OCI-LY7 (cell line): ENCODE data around the gene NDP. TPM values are rescaled to one million over a fixed set of nuclear protein-coding genes. Genes with fewer than 3 reads are reported as not detected.

Source experiments
- Bru-seq: library from RNA; stranded (reverse); fragments of 400-500 nt; gene quantifications from one replicate; lab custom pipeline; 2021; lab: Mats Ljungman, UMichigan
- BruChase-seq, 2 experiments: library from RNA; stranded (reverse); fragments of 400-500 nt; gene quantifications; one replicate each; lab custom pipeline; 2021; lab: Mats Ljungman, UMichigan
- BruUV-seq: library from RNA; stranded (reverse); fragments of 400-500 nt; replicated peaks from 2 replicates; lab custom pipeline; 2021; lab: Mats Ljungman, UMichigan
- CTCF ChIA-PET: fragments of 300-600 bp; sonication (Branson Sonifier 250); formaldehyde crosslinking; loops from one replicate; lab custom pipeline; 2022; ENCODE audit warnings: antibody characterized with exemption; ENCODE audit not compliant: unreplicated experiment; lab: Charles Lee
- POLR2A ChIA-PET: fragments of 300-600 bp; sonication (Branson Sonifier 250); formaldehyde crosslinking; loops from one replicate; lab custom pipeline; 2022; ENCODE audit warnings: antibody characterized with exemption; lab: Charles Lee
- DNase-seq: peaks from one replicate; pipeline ENCODE4 v3.0.0-alpha.2; 2015; ENCODE audit warnings: low spot score
- H2AFZ ChIP-seq: fragments of 200-600 bp; sonication (generic), shearing (Covaris generic); 2 replicates; pipeline ENCODE4 v1.6.1; 2014; ENCODE audit warnings: mild to moderate bottlenecking, antibody characterized with exemption, low read length, moderate library complexity
- H3K27ac ChIP-seq: fragments of 200-600 bp; sonication (generic); 2 replicates; pipeline ENCODE4 v1.5.1; 2014; ENCODE audit warnings: mixed run types, low read depth, mild to moderate bottlenecking, moderate library complexity, low read length, inconsistent platforms; ENCODE audit not compliant: poor library complexity, severe bottlenecking
- H3K36me3 ChIP-seq: fragments of 200-600 bp; sonication (generic); 2 replicates; pipeline ENCODE4 v1.6.1; 2014; ENCODE audit warnings: mild to moderate bottlenecking, antibody characterized with exemption, low read length, moderate library complexity, mixed read lengths; ENCODE audit not compliant: insufficient read depth
- H3K4me1 ChIP-seq: fragments of 200-600 bp; sonication (generic); 2 replicates; pipeline ENCODE4 v1.5.1; 2014; ENCODE audit warnings: mild to moderate bottlenecking, low read length; ENCODE audit not compliant: insufficient read depth, poor library complexity, severe bottlenecking
- H3K4me2 ChIP-seq: fragments of 200-600 bp; sonication (generic); 2 replicates; pipeline ENCODE4 v1.6.1; 2014; ENCODE audit warnings: mild to moderate bottlenecking, low read length
- H3K4me3 ChIP-seq: fragments of 200-600 bp; sonication (generic); 2 replicates; pipeline ENCODE4 v1.5.1; 2014; ENCODE audit warnings: mild to moderate bottlenecking, low read depth, low read length; ENCODE audit not compliant: poor library complexity, severe bottlenecking
- H3K79me2 ChIP-seq: fragments of 200-600 bp; sonication (generic); 2 replicates; pipeline ENCODE4 v1.6.1; 2016; ENCODE audit warnings: low read depth, mild to moderate bottlenecking, low read length, moderate library complexity, mixed read lengths; ENCODE audit not compliant: insufficient read depth
- H3K9me2 ChIP-seq: fragments of 200-600 bp; sonication (generic); 2 replicates; pipeline ENCODE4 v1.6.1; 2016; ENCODE audit warnings: mild to moderate bottlenecking, low read length, mixed read lengths; ENCODE audit not compliant: insufficient read depth
- H3K9me3 ChIP-seq: fragments of 200-600 bp; sonication (generic); 2 replicates; pipeline ENCODE4 v1.6.1; 2014; ENCODE audit warnings: mild to moderate bottlenecking, mixed run types, low read length, mixed read lengths
- H4K20me1 ChIP-seq: fragments of 200-600 bp; sonication (generic); 2 replicates; pipeline ENCODE4 v1.6.1; 2014; ENCODE audit warnings: mild to moderate bottlenecking, antibody characterized with exemption, low read length, moderate library complexity, mixed read lengths; ENCODE audit not compliant: insufficient read depth
- EZH2phosphoT487 ChIP-seq: fragments of 200-600 bp; sonication (generic); IDR thresholded peaks from 2 replicates; pipeline ENCODE4 v1.6.1; 2018; ENCODE audit warnings: low read depth, borderline replicate concordance, mild to moderate bottlenecking, mixed run types, antibody characterized with exemption, low read length, moderate library complexity, mixed read lengths
- intact Hi-C: fragments of 100-400 bp; cut with micrococcal nuclease; formaldehyde crosslinking; loops from one replicate; pipeline ENCODE4 v1.10.0; 2022; ENCODE audit not compliant: unreplicated experiment
- long read RNA-seq: library from polyadenylated mRNA; stranded (forward); transcript quantifications from one replicate; pipeline ENCODE4 v2.0.0, GENCODE V29; 2022
- total RNA-seq, 2 experiments: library from RNA; depleted of rRNA in 1 of 2; stranded (reverse); fragments of >200 nt in 1 of 2; shearing (Covaris generic) in 1 of 2; gene quantifications; 2 replicates each; pipeline ENCODE4 v1.2.3, GENCODE V29; 2014 to 2022
- TF ChIP-seq, protein P1 (sequence below): fragments of 200-600 bp; sonication (generic); conservative IDR thresholded peaks from 2 replicates; pipeline ENCODE4 v1.5.1; 2014; ENCODE audit warnings: mild to moderate bottlenecking, antibody characterized with exemption, low read length, moderate library complexity, mixed read lengths

Gene NDP, protein sequence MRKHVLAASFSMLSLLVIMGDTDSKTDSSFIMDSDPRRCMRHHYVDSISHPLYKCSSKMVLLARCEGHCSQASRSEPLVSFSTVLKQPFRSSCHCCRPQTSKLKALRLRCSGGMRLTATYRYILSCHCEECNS
- not detected in 2 replicates for total RNA-seq (2014; rRNA removed; shearing (Covaris generic))
- total RNA-seq (2022) = not detected in 2 replicates
- not detected for Bru-seq, nascent RNA
- not detected for BruChase-seq, experiment 1, labeled RNA remaining after a 6-hour chase
- not detected for BruChase-seq, experiment 2, labeled RNA remaining after a 2-hour chase
- long read RNA-seq = 0 reads

DNA sequence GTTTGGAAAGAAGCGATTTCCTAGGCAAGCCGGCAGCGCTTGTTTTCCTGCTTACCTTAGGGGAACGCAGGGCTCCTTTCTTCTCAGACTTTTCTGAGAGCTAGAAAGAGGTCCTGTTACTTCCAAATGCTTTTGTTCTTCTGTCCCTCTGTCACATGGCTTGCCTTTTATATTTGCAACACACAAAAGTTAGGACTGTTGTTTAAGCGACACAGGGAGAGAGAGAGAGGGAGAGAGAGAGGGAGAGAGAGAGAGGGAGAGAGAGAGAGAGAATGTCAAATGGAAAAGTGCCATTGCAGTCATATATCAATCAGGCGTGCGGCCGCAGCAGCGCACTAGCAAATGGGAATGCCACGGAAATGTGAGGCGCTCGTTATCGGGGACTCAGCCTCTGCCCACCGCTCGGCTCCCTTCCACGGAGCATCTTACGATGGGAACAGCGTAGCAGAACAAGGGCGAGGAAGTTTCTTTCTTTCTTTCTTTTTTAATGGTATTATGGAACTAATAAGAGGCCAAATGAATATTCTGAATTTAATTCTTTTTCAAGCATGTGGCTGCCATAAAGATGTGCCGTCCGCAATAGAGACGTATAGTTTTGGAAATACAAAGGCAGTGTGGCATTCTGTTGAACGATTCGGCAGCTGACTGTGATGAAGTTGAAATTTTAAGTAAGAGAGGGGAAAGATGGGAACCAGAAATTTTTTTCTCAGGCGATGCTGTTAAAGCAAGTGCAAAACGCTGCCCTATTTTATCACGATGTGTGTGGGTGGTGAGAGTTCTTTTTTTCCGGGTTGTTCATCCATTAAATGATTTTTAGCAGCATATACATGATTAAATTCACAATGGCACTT lies at the start of gene NDP:
Gene NDP, minus strand, starts transcription at position 142 of the 851 bp plus-strand sequence. CDS start 14,745 bp downstream, outside the sequence.
- no peak within 1 kb of the TSS for H3K4me3 ChIP-seq
- no TSS peak for BruUV-seq
- CTCF ChIA-PET = no interaction called here

DNA sequence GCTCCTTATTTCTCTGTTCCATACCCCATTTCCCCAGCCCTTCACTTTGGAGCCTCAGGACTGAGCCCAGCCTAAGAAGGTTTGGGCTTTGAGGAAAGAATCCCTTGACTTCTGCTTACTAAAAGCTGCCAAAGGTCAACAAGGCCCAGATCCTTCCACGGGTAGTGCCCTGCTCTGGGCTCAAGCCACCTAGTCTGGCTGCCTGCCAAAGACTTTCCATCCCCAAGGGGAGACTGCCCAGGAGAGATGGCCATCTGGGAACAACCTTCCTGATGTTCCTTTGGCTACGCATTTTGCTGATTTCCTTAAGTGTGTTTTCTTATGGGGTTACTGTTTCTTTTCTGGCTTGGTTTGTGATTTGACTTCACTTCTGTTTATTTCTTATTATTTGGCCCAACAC lies 49.8 kb upstream of the NDP start:
- Histone ChIP-seq H3K9me3 (no peaks in the 10 kb centered on the region), H3K4me2 (no peak overlapping the region), H3K27ac (no peak overlapping the region), H3K4me1 (no peaks in the 10 kb centered on the region), H3K4me3 (no peak overlapping the region), H3K79me2 (no peaks in the 10 kb centered on the region), H3K9me2 (no peaks in the 10 kb centered on the region), H4K20me1 (no peaks in the 10 kb centered on the region), H2AFZ (no peak overlapping the region), H3K36me3 (no peaks in the 10 kb centered on the region)
- DNase-seq = no peak
- intact Hi-C loops = no loop called here
- ChIA-PET POLR2A (no interaction called here), CTCF (no interaction called here)
- BruUV-seq = no TSS peak
- TF ChIP-seq, protein P1, sequence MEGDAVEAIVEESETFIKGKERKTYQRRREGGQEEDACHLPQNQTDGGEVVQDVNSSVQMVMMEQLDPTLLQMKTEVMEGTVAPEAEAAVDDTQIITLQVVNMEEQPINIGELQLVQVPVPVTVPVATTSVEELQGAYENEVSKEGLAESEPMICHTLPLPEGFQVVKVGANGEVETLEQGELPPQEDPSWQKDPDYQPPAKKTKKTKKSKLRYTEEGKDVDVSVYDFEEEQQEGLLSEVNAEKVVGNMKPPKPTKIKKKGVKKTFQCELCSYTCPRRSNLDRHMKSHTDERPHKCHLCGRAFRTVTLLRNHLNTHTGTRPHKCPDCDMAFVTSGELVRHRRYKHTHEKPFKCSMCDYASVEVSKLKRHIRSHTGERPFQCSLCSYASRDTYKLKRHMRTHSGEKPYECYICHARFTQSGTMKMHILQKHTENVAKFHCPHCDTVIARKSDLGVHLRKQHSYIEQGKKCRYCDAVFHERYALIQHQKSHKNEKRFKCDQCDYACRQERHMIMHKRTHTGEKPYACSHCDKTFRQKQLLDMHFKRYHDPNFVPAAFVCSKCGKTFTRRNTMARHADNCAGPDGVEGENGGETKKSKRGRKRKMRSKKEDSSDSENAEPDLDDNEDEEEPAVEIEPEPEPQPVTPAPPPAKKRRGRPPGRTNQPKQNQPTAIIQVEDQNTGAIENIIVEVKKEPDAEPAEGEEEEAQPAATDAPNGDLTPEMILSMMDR = no peak
- TF ChIP-seq EZH2phosphoT487 = no peak

More for the DNA sequence above, at the start of gene NDP:
- intact Hi-C loops = no loop called here
- no peak within 1 kb of the TSS for H2AFZ ChIP-seq
- no peaks in the 10 kb centered on the region for H3K79me2 ChIP-seq
- H3K27ac ChIP-seq = no peak within 1 kb of the TSS
- POLR2A ChIA-PET = no interaction called here
- H3K4me2 ChIP-seq = no peak within 1 kb of the TSS
- no peak for DNase-seq
- no peaks in the 10 kb centered on the region for H3K9me3 ChIP-seq
- H3K4me1 ChIP-seq = no peaks in the 10 kb centered on the region
- TF ChIP-seq, protein P1 = no peak
- TF ChIP-seq EZH2phosphoT487 = no peak
- no peaks in the 10 kb centered on the region for H3K9me2 ChIP-seq
- H3K36me3 ChIP-seq = no peaks in the 10 kb centered on the region
- H4K20me1 ChIP-seq = no peaks in the 10 kb centered on the region
